ENCODE measurements around the gene RNF152.

DNA sequence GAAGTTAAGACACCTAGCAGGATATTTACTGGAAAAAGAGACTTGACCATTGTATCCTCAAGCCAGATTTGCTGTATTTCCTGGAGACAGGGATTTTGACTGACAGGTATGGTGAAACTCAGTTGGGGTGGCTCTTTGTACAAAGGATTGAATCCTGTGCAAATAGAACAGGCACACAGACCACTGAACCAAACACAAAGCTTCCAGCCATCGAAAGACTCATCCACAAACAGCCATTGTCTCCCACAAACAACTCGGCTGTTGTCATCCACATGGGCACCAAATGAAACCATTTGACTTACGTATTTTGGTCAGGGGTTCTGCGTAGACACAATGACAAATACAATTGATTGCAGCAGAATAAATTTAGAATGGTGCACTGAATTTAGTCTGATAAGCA lies 15.9 kb downstream of the RNF152 start:
- TF ChIP-seq CTCF (IDR thresholded peaks at IDR 0.05), result no peak
- TF ChIP-seq POLR2A (IDR thresholded peaks at IDR 0.05), result no peak

Data from heart left ventricle (tissue), 13 donors.